Measurements from ENCODE around the gene MOGAT1. TPM values are rescaled to one million over a fixed set of nuclear protein-coding genes. Genes with fewer than 3 reads are reported as not detected.

MOGAT1 gene
- total RNA-seq, 1 experiment from 2014 or later, result not detected

DNA sequence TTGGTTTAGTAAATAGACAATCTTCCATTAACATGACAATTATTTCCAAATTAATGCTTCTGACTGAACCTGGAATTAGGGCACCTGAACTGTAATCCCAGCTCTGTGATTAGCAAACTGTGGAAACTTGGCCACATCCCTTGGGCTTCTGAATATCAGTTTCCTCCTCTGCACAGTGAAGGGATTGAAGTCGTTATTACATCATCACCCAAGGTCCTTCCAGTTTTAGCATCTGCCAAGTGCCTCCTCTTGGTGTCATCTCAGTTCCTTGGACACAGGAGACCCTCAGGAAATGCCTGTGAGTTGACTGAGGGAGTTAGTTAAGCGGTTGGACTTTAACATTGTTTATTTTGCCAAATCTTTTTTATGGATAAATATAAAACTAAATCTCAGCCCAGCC is 64.8 kb downstream of the MOGAT1 start:
- POLR2A ChIA-PET (ENCODE audit: low non-redundant PET), result no interaction called here
- Histone ChIP-seq H3K27me3 (replicated peaks; ENCODE audit: insufficient read depth, low read depth, low read length, poor library complexity) (no peaks in the 10 kb centered on the region), H3K27ac (ENCODE audit: low read depth, low read length, poor library complexity, severe bottlenecking) (no peak overlapping the region), H3K4me1 (ENCODE audit: insufficient read depth, low read length, poor library complexity, severe bottlenecking) (no peaks in the 10 kb centered on the region), H3K36me3 (ENCODE audit: insufficient read depth, low read length, poor library complexity, severe bottlenecking) (no peaks in the 10 kb centered on the region), H3K9me3 (ENCODE audit: low read depth, low read length, poor library complexity, severe bottlenecking) (no peaks in the 10 kb centered on the region), H3K4me3 (ENCODE audit: low read depth, low read length, poor library complexity, severe bottlenecking) (no peak overlapping the region)
- CTCF ChIA-PET, result no interaction called here
- DNase-seq (ENCODE audit: low spot score), result no peak
- TF ChIP-seq, protein P1, sequence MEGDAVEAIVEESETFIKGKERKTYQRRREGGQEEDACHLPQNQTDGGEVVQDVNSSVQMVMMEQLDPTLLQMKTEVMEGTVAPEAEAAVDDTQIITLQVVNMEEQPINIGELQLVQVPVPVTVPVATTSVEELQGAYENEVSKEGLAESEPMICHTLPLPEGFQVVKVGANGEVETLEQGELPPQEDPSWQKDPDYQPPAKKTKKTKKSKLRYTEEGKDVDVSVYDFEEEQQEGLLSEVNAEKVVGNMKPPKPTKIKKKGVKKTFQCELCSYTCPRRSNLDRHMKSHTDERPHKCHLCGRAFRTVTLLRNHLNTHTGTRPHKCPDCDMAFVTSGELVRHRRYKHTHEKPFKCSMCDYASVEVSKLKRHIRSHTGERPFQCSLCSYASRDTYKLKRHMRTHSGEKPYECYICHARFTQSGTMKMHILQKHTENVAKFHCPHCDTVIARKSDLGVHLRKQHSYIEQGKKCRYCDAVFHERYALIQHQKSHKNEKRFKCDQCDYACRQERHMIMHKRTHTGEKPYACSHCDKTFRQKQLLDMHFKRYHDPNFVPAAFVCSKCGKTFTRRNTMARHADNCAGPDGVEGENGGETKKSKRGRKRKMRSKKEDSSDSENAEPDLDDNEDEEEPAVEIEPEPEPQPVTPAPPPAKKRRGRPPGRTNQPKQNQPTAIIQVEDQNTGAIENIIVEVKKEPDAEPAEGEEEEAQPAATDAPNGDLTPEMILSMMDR (conservative IDR thresholded peaks at IDR 0.05; ENCODE audit: low read depth, low read length), result no peak
- TF ChIP-seq EZH2 (IDR thresholded peaks at IDR 0.05; ENCODE audit: borderline replicate concordance, low read depth, low read length, poor library complexity, severe bottlenecking), result no peak
- intact Hi-C loops (cut with micrococcal nuclease; ENCODE audit: unreplicated experiment), result no loop called here
- no TSS peak for BruUV-seq (replicated peaks)

DNA sequence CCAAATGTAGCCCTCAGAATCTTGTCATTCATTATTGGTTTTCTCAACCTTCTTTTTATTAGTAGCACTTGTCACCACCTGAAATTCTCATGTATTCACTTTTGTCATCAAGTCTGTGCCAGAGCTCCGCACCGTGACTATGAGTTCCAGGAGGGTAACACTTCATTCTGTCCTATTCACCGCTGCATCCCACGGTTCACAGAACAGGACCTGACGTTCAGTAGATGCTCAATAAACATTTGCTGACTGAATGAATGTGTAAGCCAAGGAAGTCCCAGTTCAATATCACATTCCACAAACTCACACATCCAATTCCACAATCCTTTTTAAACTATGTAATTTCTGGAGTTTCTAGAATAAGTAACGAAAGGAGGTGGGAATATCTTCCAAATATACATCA is 65.5 kb downstream of the MOGAT1 start:
- Histone ChIP-seq H3K27ac (ENCODE audit: low read depth, low read length, poor library complexity, severe bottlenecking) (no peak overlapping the region), H3K36me3 (ENCODE audit: insufficient read depth, low read length, poor library complexity, severe bottlenecking) (no peaks in the 10 kb centered on the region), H3K4me1 (ENCODE audit: insufficient read depth, low read length, poor library complexity, severe bottlenecking) (no peaks in the 10 kb centered on the region), H3K27me3 (replicated peaks; ENCODE audit: insufficient read depth, low read depth, low read length, poor library complexity) (no peaks in the 10 kb centered on the region), H3K9me3 (ENCODE audit: low read depth, low read length, poor library complexity, severe bottlenecking) (no peaks in the 10 kb centered on the region), H3K4me3 (ENCODE audit: low read depth, low read length, poor library complexity, severe bottlenecking) (no peak overlapping the region)
- intact Hi-C loops (cut with micrococcal nuclease; ENCODE audit: unreplicated experiment), result no loop called here
- CTCF ChIA-PET, result no interaction called here
- TF ChIP-seq EZH2 (IDR thresholded peaks at IDR 0.05; ENCODE audit: borderline replicate concordance, low read depth, low read length, poor library complexity, severe bottlenecking), result no peak
- TF ChIP-seq, protein P1 (conservative IDR thresholded peaks at IDR 0.05; ENCODE audit: low read depth, low read length), result no peak
- DNase-seq (ENCODE audit: low spot score), result no peak
- POLR2A ChIA-PET (ENCODE audit: low non-redundant PET), result no interaction called here
- BruUV-seq (replicated peaks), result no TSS peak

DNA sequence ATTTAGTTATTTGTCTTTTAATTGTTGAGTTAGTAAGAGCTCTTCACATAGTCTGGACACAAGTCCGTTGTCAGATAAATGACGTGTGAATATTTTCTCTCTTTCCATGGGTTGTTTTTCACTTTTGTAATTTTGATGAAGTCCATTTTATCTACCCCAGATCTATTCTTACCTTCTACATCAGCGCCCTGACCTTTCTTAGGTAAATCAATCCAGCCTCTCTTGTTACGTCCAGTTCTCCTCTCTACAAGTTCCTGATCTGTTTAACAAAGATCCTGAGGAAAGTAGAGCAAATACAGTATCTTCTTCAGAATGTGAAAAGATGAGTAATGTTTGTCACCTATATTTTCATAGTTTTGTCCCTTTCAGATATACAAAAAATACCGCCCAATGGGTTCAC is 66.9 kb downstream of the MOGAT1 start:
- Histone ChIP-seq H3K9me3 (ENCODE audit: low read depth, low read length, poor library complexity, severe bottlenecking) (no peaks in the 10 kb centered on the region), H3K4me1 (ENCODE audit: insufficient read depth, low read length, poor library complexity, severe bottlenecking) (no peaks in the 10 kb centered on the region), H3K36me3 (ENCODE audit: insufficient read depth, low read length, poor library complexity, severe bottlenecking) (no peaks in the 10 kb centered on the region), H3K27ac (ENCODE audit: low read depth, low read length, poor library complexity, severe bottlenecking) (no peak overlapping the region), H3K27me3 (replicated peaks; ENCODE audit: insufficient read depth, low read depth, low read length, poor library complexity) (no peaks in the 10 kb centered on the region), H3K4me3 (ENCODE audit: low read depth, low read length, poor library complexity, severe bottlenecking) (no peak overlapping the region)
- DNase-seq (ENCODE audit: low spot score), result no peak
- ChIA-PET CTCF (no interaction called here), POLR2A (ENCODE audit: low non-redundant PET) (no interaction called here)
- TF ChIP-seq, protein P1 (conservative IDR thresholded peaks at IDR 0.05; ENCODE audit: low read depth, low read length), result no peak
- no peak for TF ChIP-seq EZH2 (IDR thresholded peaks at IDR 0.05; ENCODE audit: borderline replicate concordance, low read depth, low read length, poor library complexity, severe bottlenecking)
- intact Hi-C loops (cut with micrococcal nuclease; ENCODE audit: unreplicated experiment), result no loop called here
- no TSS peak for BruUV-seq (replicated peaks)

Measured in A673 (cell line).